Activated CD4-positive, alpha-beta memory T cell treated with anti-CD3 and anti-CD28 coated beads, Interleukin-2, amount 10 ng/mL, durations not matched to agents 7 days and 5 days (primary cell): ENCODE measurements around the gene CUTA. TPM values are rescaled to one million over a fixed set of nuclear protein-coding genes. Genes with fewer than 3 reads are reported as not detected.

ENCODE experiments used
- CTCF ChIA-PET: fragments of 350-600 bp; sonication (Branson Sonifier 250); formaldehyde crosslinking; loops from one replicate; lab custom pipeline; 2021; ENCODE audit warnings: antibody characterized with exemption, inconsistent platforms; lab: Charles Lee
- POLR2A ChIA-PET: fragments of 350-600 bp; sonication (Branson Sonifier 250); formaldehyde crosslinking; loops from one replicate; lab custom pipeline; 2021; ENCODE audit warnings: antibody characterized with exemption; lab: Charles Lee
- DNase-seq: peaks from one replicate; pipeline ENCODE4 v3.0.0-alpha.2; 2020
- H3K27ac Mint-ChIP-seq: one replicate; pipeline ENCODE4 v1.8.0; 2021; ENCODE audit warnings: mild to moderate bottlenecking, mixed read lengths
- H3K27me3 Mint-ChIP-seq: one replicate; pipeline ENCODE4 v1.8.0; 2021; ENCODE audit warnings: mixed read lengths
- H3K36me3 Mint-ChIP-seq: one replicate; pipeline ENCODE4 v1.8.0; 2021; ENCODE audit warnings: low read depth, mixed read lengths
- H3K4me1 Mint-ChIP-seq: one replicate; pipeline ENCODE4 v1.8.0; 2021; ENCODE audit warnings: mixed read lengths
- H3K4me3 Mint-ChIP-seq: one replicate; pipeline ENCODE4 v1.8.0; 2021; ENCODE audit warnings: mild to moderate bottlenecking, mixed read lengths
- H3K9me3 Mint-ChIP-seq: one replicate; pipeline ENCODE4 v1.8.0; 2021; ENCODE audit warnings: mixed read lengths
- total RNA-seq, 2 experiments: library from RNA; stranded (reverse); gene quantifications; one replicate each; pipeline ENCODE4 v1.2.3, GENCODE V29; 2021

CUTA gene
- total RNA-seq, 2 experiments from 2014 or later = 243 TPM

DNA sequence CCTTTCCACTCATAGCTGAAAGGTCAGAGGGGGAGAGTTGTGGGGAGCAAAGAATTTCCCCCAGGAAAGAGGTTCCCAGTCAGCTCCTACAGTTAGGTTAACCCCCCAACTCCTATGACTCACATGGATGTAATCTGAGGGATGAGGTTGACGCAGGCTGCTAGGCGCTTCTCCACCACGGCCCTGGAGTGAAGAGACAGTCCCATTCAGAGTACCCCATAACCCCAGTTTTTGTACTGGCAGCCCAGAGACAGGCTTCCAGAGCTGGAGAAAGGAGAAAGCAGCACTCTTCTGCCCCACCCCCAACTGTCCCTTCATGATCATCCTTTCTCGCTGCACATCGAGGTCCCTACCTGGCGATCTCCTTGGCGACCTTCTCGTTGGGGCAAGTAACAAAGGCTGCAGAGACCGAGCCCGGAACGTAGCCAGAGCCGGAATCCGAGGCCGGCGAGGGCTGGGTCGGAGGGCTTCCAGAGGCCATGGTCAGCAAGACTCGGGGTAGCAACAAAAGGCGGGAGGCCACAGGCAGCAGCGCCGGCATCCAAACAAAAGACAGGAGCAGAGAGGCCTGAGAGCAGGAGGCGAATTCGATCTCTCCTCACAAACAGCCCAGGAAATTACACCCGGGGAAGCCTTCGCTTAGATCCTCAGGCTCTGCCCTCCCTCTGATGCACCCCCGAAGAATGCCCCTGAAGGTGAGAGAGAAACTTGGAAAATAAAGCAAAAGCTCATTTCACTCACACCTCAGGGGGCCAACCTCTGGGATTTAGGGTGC lies 592 bp downstream of the CUTA start:
- Mint-ChIP-seq H3K4me1 (peaks cover 71% of the 10 kb centered on the region), H3K27ac (peak overlapping the region; percentile 98), H3K9me3 (no peaks in the 10 kb centered on the region), H3K36me3 (peaks cover 37% of the 10 kb centered on the region), H3K4me3 (peak overlapping the region; percentile 92), H3K27me3 (peaks cover 11% of the 10 kb centered on the region)
- POLR2A ChIA-PET = interaction anchor here (0.6 to 4.0 kb wide), 15 partner anchors 8 to 572 kb away, joined by 3 to 32 read pairs (median 6); partner anchors contain the start of genes BAK1, ITPR3, KIFC1 and RPS18
- peak; percentile 36 for DNase-seq
- CTCF ChIA-PET = interaction anchor here (0.9 to 2.9 kb wide), 3 partner anchors 12 to 131 kb away, joined by 4 to 14 read pairs (median 5); no protein-coding TSS in a partner anchor

DNA sequence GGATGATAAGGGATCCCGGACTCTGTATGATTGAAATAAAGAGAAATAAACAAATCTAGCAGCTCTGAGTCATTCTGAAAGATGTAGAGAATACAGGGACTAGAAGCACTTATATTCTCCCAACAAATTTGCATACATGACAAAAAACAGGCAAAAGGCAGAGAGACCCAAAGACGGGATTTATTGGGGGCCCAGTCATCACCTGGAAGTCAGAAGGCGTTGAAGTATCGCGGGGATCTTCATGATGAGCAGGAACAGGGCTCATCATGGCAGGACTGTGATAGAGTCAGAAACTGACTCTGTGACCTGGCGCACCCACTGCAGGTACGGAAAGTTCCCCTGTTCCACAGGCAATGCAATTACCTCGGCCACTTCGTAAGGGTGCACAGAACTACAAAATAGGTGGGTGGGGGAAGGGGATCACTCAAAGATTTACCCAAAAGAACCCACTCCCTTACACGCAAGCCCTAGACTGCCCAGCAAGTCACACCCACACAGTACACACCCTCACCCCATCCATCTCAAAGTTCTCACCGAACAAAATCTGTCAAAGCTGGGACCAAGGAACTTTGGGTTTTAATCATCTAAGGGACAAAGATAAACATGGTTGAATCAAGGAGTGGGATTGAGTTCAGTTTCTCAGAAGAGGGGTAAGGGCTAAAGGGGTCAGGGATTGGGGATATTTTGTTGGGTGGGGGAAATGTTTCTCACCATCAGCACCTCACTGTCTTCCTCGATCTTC lies 1.4 kb downstream of the CUTA start:
- no peak for DNase-seq

DNA sequence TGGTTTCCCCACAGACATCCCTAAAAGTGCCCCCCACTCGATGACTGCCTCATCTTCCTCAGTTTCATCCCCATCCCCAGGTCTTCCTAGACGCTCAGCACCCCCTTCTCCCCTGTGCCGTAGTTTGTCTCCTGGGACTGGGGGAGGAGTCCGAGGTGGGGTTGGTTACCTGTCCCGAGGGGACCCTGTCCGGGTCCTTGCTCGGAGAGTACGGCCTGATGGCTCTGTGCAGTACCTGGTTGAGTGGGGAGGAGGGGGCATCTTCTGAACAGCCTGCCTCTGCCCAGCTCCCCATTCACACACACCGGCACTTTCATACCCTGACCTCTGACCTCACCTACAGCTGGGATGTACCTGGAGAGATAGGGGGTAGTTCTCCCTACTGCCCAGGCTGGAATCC lies 2.1 kb downstream of the CUTA start:
- Mint-ChIP-seq H3K27ac (peak overlapping the region; percentile 58), H3K4me3 (peak overlapping the region; percentile 62), H3K36me3 (peaks cover 38% of the 10 kb centered on the region), H3K27me3 (no peaks in the 10 kb centered on the region), H3K9me3 (no peaks in the 10 kb centered on the region), H3K4me1 (peaks cover 71% of the 10 kb centered on the region)
- no peak for DNase-seq
- ChIA-PET CTCF (interaction anchor here (0.6 to 1.0 kb wide), 3 partner anchors 9 to 1894 kb away, joined by 3 read pairs; no protein-coding TSS in a partner anchor), POLR2A (interaction anchor here (1.3 to 4.0 kb wide), 4 partner anchors 10 to 154 kb away, joined by 3 to 32 read pairs (median 16); no protein-coding TSS in a partner anchor)

More for the DNA sequence above, 1.4 kb downstream of the CUTA start:
- Mint-ChIP-seq H3K9me3 (no peaks in the 10 kb centered on the region), H3K4me3 (peak overlapping the region; percentile 92), H3K27ac (peak overlapping the region; percentile 98), H3K36me3 (peaks cover 38% of the 10 kb centered on the region), H3K27me3 (peaks cover 7% of the 10 kb centered on the region), H3K4me1 (peaks cover 73% of the 10 kb centered on the region)
- ChIA-PET CTCF (interaction anchor here (0.6 to 2.9 kb wide), 3 partner anchors 9 to 1893 kb away, joined by 3 to 14 read pairs (median 3); no protein-coding TSS in a partner anchor), POLR2A (interaction anchor here (1.2 to 4.0 kb wide), 9 partner anchors 7 to 572 kb away, joined by 3 to 32 read pairs (median 12); partner anchors contain the start of gene KIFC1)

DNA sequence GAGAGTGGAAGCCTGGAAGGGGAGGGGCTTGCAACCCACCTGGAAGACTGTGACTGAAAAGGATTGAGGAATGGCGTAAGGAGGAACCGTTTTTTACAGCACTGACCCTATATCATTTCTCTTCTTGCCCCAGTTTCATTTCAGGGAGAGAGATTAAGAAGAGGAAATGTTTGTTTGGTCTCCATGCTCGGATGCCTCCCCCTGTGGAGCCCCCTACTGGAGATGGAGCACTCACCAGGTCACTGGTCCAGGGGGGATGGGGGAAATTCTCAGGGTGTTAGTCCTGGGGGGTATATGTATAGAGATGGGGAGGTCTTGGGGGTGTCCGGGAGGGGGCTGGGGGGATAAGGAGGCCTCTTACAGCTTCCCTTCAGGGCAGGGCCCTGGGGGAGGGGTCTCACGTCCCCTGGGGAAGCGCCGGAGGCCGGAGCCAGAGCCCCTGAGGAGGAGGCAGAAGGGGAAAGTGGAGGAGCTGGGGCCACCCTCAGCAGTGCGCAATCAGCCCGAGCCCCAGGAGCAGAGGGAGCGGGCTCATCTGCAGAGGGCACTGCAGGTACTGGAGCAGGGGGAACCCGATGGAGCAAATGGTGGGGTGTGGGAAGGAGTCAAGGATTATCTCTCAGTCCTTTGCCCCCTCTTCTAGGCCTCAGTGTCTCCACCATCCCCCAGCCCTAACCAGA lies 3.2 kb downstream of the CUTA start:
- no peaks in the 10 kb centered on the region for H3K9me3 Mint-ChIP-seq
- DNase-seq = no peak
- no peak overlapping the region for H3K27ac Mint-ChIP-seq
- peaks cover 41% of the 10 kb centered on the region for H3K36me3 Mint-ChIP-seq
- POLR2A ChIA-PET = no interaction called here
- CTCF ChIA-PET = interaction anchor here (1.0 kb wide), 1 partner anchor 102 kb away, joined by 3 read pairs; no protein-coding TSS in a partner anchor
- no peaks in the 10 kb centered on the region for H3K27me3 Mint-ChIP-seq
- no peak overlapping the region for H3K4me3 Mint-ChIP-seq
- peaks cover 71% of the 10 kb centered on the region for H3K4me1 Mint-ChIP-seq

DNA sequence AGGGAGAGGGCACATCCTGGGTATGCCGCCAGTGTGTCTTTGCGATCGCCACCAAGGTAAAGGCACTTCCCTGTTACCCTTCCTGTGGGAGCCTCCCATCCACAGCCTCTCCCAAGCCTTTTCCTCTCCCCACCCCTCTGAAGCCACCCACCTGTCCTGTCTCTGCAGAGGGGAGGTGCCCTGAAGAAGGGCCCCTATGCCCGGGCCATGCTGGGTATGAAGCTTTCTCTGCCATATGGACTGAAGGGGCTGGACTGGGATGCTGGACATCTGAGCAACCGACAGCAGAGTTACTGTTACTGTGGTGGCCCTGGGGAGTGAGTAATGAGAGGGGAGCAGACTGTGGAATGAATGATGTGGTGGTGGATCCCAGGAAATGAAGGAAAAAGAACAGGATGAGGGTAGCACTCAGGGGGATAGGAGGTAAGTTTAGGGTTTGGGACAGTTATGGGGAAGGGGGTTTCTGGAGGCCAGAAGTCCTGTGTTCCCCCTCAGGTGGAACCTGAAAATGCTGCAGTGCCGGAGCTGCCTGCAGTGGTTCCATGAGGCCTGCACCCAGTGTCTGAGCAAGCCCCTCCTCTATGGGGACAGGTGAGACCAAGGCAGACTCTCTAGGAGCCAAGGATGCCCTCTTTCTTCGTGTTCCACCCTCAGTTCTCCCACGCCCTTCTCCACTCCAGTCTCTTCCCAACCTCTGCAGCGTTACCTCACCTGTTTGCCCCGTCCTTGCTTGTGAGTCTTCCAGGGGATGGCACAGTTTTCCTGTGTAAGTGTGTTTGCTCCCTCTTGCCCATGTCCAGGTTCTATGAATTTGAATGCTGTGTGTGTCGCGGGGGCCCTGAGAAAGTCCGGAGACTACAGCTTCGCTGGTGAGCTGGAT lies 4.4 kb downstream of the CUTA start:
- H3K4me3 Mint-ChIP-seq = no peak overlapping the region
- POLR2A ChIA-PET = interaction anchor here (1.4 kb wide), 1 partner anchor 17 kb away, joined by 3 read pairs; no protein-coding TSS in a partner anchor
- H3K36me3 Mint-ChIP-seq = peaks cover 47% of the 10 kb centered on the region
- no peaks in the 10 kb centered on the region for H3K27me3 Mint-ChIP-seq
- H3K4me1 Mint-ChIP-seq = peaks cover 66% of the 10 kb centered on the region
- DNase-seq = no peak
- no peaks in the 10 kb centered on the region for H3K9me3 Mint-ChIP-seq
- CTCF ChIA-PET = no interaction called here
- H3K27ac Mint-ChIP-seq = peak overlapping the region; percentile 36

DNA sequence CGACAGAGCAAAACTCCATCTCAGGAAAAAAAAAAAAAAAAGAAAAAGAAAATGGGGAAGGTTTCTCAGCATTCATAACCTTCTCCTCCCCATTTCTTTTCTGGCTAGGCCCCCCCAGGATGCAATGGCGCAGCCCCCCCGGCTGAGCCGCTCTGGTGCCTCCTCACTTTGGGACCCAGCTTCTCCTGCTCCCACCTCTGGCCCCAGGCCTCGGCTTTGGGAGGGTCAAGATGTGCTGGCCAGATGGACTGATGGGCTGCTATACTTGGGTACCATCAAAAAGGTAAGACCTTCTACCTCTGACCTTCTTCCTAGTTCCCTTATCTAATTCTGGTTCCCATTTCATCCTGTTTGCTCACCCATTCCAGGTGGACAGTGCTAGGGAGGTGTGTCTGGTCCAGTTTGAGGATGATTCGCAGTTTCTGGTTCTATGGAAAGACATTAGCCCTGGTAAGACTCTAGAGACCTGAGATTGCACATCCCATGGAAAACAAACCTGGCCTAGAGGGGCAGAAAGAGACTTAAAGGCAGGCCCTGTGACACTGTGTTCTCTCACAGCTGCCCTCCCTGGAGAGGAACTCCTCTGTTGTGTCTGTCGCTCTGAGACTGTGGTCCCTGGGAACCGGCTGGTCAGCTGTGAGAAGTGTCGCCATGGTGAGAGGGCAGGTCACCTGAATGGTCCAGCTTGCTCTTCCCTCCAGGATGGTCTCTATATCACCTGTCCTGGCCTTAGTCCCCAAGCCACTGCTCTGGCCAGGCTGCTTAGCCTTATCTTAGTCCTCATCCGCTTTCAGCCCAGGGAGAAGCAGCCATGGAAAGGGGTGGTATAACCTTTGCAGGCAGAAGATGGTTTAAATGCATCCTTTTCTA lies 5.5 kb downstream of the CUTA start:
- Mint-ChIP-seq H3K4me1 (peaks cover 63% of the 10 kb centered on the region), H3K27me3 (no peaks in the 10 kb centered on the region), H3K27ac (peak overlapping the region; percentile 65), H3K4me3 (peak overlapping the region; percentile 46), H3K9me3 (no peaks in the 10 kb centered on the region), H3K36me3 (peaks cover 56% of the 10 kb centered on the region)
- ChIA-PET CTCF (interaction anchor here (1.7 kb wide), 1 partner anchor 12 kb away, joined by 4 read pairs; no protein-coding TSS in a partner anchor), POLR2A (interaction anchor here (0.8 to 2.8 kb wide), 10 partner anchors 13 to 444 kb away, joined by 3 to 22 read pairs (median 3); partner anchors contain the start of genes BAK1, BRD2, RPS18 and VPS52)
- DNase-seq = no peak

DNA sequence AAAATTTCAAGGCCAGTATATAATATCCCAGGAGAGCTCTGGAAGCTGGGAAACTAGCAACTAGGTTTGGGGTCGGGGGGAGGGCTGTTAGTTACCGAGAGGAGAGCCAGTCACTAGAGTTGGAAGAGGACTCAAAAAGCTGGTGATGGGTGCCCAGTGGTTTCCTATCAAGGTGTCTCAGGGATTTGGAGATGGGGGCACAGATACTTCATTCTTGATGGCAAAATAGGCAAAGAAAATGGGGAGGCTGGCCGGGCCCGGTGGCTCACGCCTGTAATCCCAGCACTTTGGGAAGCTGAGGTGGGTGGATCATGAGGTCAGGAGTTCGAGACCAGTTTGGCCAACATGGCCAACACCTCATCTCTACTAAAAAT lies 6.3 kb downstream of the CUTA start:
- ChIA-PET CTCF (interaction anchor here (1.7 kb wide), 1 partner anchor 13 kb away, joined by 4 read pairs; no protein-coding TSS in a partner anchor), POLR2A (interaction anchor here (0.8 to 2.8 kb wide), 9 partner anchors 14 to 443 kb away, joined by 3 to 22 read pairs (median 3); partner anchors contain the start of genes BAK1, BRD2, RPS18 and VPS52)
- no peak for DNase-seq
- no peaks in the 10 kb centered on the region for H3K27me3 Mint-ChIP-seq
- H3K4me3 Mint-ChIP-seq = peak overlapping the region; percentile 66
- H3K4me1 Mint-ChIP-seq = peaks cover 61% of the 10 kb centered on the region
- H3K36me3 Mint-ChIP-seq = peaks cover 59% of the 10 kb centered on the region
- H3K9me3 Mint-ChIP-seq = no peaks in the 10 kb centered on the region
- H3K27ac Mint-ChIP-seq = peak overlapping the region; percentile 70

DNA sequence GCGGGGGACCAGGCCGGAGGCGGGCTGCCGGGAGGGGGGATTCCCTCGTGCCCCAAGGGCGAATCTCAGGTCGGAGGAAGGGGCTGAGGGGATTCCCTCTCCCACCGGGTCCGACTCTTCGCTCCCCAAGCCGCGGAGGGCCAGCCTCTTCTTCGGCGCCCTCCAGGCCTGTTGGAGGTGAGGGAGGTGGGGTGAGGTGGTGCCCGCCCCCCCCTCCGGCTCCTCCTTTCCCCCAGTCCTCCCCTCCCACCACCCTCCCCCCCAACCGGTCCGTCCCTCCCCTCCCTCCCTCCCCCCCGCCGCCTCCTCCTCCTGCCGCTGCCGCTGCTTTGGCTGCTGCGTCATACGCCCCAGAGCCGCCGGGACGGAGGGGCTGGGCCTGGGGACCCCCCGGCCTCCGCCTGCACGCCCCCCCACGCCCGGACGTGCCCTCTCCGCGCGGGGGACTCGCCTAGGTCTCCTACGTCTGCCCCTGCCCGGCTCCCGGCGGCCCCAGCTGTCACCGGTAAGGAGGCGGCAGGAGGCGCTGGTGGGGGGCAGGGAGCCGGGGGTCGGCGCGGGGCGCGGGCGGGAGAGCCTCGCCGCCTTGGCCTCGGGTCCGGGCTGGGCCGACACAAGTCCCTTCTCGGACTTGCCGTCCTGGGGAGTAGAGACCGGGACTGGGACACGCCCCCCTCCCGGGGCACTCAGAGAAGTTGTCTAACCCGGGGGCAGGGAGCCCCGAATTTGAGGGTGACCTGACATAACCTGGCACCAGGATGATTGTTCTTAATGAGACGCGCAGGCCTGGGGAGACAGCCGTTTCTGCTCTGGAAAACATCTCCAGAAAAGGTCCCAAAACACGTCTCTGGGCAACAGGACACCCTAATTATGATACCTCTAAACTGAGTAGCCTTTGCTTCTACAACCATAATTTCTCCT lies 6.9 kb downstream of the CUTA start, which contains the start of gene PHF1:
Gene PHF1 (plus strand): TSS at position 304 of the 921 bp plus-strand sequence. CDS start 1,250 bp downstream, outside the sequence.
- Mint-ChIP-seq H3K27me3 (no peaks in the 10 kb centered on the region), H3K36me3 (peaks cover 65% of the 10 kb centered on the region), H3K4me3 (peak within 1 kb of the TSS; percentile 80), H3K4me1 (peaks cover 59% of the 10 kb centered on the region), H3K9me3 (no peaks in the 10 kb centered on the region), H3K27ac (peak within 1 kb of the TSS; percentile 97)
- ChIA-PET CTCF (interaction anchor here (0.6 to 1.7 kb wide), 8 partner anchors 8 to 301 kb away, joined by 3 to 4 read pairs (median 3); partner anchors contain the start of gene UQCC2), POLR2A (interaction anchor here (0.7 to 2.9 kb wide), 15 partner anchors 7 to 286 kb away, joined by 3 to 22 read pairs (median 3); partner anchors contain the start of genes BAK1, CUTA, KIFC1 and RPS18)
- no peak for DNase-seq

DNA sequence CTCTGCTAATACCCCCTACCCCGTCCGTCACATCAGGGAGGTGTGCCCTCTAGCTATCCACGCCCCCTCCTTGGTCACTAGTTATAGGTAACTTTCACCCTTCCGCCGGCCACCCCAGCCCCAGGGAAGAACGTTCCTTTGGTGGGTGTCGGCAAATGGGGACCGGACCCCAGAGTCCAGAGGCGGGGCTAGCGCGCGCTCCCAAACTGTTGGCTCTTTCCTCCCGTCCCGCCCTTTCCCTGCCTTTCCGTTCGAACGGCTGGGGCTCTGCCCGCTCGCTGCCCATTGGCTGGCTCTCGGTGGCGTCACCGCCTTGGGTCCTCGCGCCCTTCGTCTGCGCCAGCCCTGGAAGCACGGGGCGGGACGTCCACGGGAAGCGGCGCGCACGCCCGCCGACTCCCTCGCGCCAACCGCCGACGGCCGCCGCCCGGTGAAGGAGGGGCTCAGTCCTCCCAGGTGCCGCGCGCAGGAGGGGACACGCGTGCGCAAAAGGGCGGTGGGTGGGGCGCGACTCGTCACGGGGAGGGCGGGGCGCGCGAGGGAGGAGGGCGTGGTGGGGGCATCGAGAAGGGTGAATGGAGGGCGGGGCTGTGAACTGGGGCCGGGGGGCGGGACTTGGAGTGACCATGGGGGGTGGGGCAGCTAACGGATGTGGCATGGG lies 7.7 kb downstream of the CUTA start:
- ChIA-PET CTCF (interaction anchor here (0.6 to 1.3 kb wide), 8 partner anchors 9 to 302 kb away, joined by 3 to 4 read pairs (median 3); partner anchors contain the start of gene UQCC2), POLR2A (interaction anchor here (0.7 to 2.9 kb wide), 12 partner anchors 8 to 378 kb away, joined by 3 to 22 read pairs (median 6); partner anchors contain the start of genes CUTA, KIFC1, RPS18 and SYNGAP1)
- peaks cover 59% of the 10 kb centered on the region for H3K4me1 Mint-ChIP-seq
- no peaks in the 10 kb centered on the region for H3K9me3 Mint-ChIP-seq
- peak overlapping the region; percentile 80 for H3K4me3 Mint-ChIP-seq
- H3K36me3 Mint-ChIP-seq = peaks cover 65% of the 10 kb centered on the region
- DNase-seq = peak; percentile 99
- H3K27ac Mint-ChIP-seq = peak overlapping the region; percentile 97
- H3K27me3 Mint-ChIP-seq = no peaks in the 10 kb centered on the region
